ENCODE results near the gene MCCD1. TPM values are rescaled to one million over a fixed set of nuclear protein-coding genes. Genes with fewer than 3 reads are reported as not detected.

The MCCD1 gene
- total RNA-seq, 4 donors from 2014 or later = not detected

- H3K4me3 ChIP-seq = no peak overlapping the region
- no peaks in the 10 kb centered on the region for H3K36me3 ChIP-seq
- no peak for DNase-seq
- H3K27ac ChIP-seq = peak overlapping the region in 3 of 4 donors; percentile 72 to 93 (median 76)
- TF ChIP-seq POLR2A (IDR thresholded peaks at IDR 0.05) (no peak), CTCF (IDR thresholded peaks at IDR 0.05) (no peak)
- peaks cover 0 to 31% (median 3%) of the 10 kb centered on the region in 4 donors for H3K4me1 ChIP-seq
- no peaks in the 10 kb centered on the region for H3K27me3 ChIP-seq
- no peaks in the 10 kb centered on the region for H3K9me3 ChIP-seq
Measured at GRCh38 chr6:31573239-31574105, 44.7 kb downstream of the MCCD1 start.

GRCh38 chr6:31574106-31575061, 45.6 kb downstream of the MCCD1 start:
- no peak for TF ChIP-seq POLR2A (IDR thresholded peaks at IDR 0.05)
- no peak for TF ChIP-seq CTCF (IDR thresholded peaks at IDR 0.05)
- no peaks in the 10 kb centered on the region for H3K9me3 ChIP-seq
- H3K4me1 ChIP-seq = peaks cover 0 to 24% (median under 1%) of the 10 kb centered on the region in 4 donors
- H3K27ac ChIP-seq = peak overlapping the region; percentile 68 to 93 (median 73)
- no peak for DNase-seq
- H3K4me3 ChIP-seq = peak overlapping the region in 1 of 4 donors; percentile 55
- no peaks in the 10 kb centered on the region for H3K27me3 ChIP-seq
- no peaks in the 10 kb centered on the region for H3K36me3 ChIP-seq

GRCh38 chr6:31575335-31575901, 46.7 kb downstream of the MCCD1 start, which contains the start of gene TNF:
TNF (plus strand) TSS chr6:31575565; CDS start chr6:31575742, 177 bp downstream.
- Histone ChIP-seq H3K4me3 (peak within 1 kb of the TSS; percentile 34 to 55 (median 41)), H3K27me3 (no peaks in the 10 kb centered on the region), H3K4me1 (peaks cover 0 to 23% (median 4%) of the 10 kb centered on the region in 4 donors), H3K27ac (peak within 1 kb of the TSS; percentile 68 to 93 (median 73)), H3K9me3 (no peaks in the 10 kb centered on the region), H3K36me3 (no peaks in the 10 kb centered on the region)
- peak in 2 of 3 donors; percentile 85 to 91 for DNase-seq
- TF ChIP-seq CTCF (IDR thresholded peaks at IDR 0.05) (no peak), POLR2A (IDR thresholded peaks at IDR 0.05) (peak in 1 of 2 donors; percentile 41)

- Histone ChIP-seq H3K9me3 (no peaks in the 10 kb centered on the region), H3K36me3 (no peaks in the 10 kb centered on the region), H3K27me3 (no peaks in the 10 kb centered on the region), H3K4me3 (peak overlapping the region; percentile 34 to 55 (median 41)), H3K27ac (peak overlapping the region; percentile 68 to 93 (median 73)), H3K4me1 (peaks cover 0 to 23% (median 4%) of the 10 kb centered on the region in 4 donors)
- DNase-seq = no peak
- no peak for TF ChIP-seq CTCF (IDR thresholded peaks at IDR 0.05)
- TF ChIP-seq POLR2A (IDR thresholded peaks at IDR 0.05) = no peak
Measured at GRCh38 chr6:31575952-31576685, 47.4 kb downstream of the MCCD1 start.

Data from Peyer's patch (tissue), 4 donors.